ENCODE results near the gene PNKP.

- TF ChIP-seq CTCF (IDR thresholded peaks at IDR 0.05) = no peak
- no peak for TF ChIP-seq POLR2A (IDR thresholded peaks at IDR 0.05)
These were observed 26.6 kb downstream of the PNKP start for GRCh38 chr19:49840736-49841249.
